ENCODE measurements around the gene CSN1S1. TPM values are rescaled to one million over a fixed set of nuclear protein-coding genes. Genes with fewer than 3 reads are reported as not detected.

Gene CSN1S1
- total RNA-seq, 2 donors from 2014 or later = not detected

DNA sequence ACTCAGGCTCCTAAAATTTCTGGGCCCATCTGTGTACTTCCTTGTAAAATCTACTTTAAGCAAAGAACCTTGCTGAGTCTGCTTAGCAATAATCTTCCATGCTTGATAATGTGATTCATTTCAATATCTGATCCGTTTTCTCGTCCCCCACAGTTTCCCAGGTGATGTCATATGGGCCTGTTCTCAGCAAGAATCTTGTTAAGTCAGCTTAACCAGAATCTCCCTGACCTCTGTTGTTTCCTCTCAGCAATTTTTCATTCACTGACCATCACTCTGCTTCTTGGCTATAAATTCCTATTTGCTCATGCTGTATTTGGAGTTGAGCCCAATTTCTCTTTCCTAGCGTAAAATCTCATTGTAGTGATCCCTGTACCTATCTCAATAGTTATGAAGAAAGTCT is 20.7 kb downstream of the CSN1S1 start:
- Mint-ChIP-seq H3K27ac (no peak overlapping the region), H3K36me3 (no peaks in the 10 kb centered on the region), H3K4me3 (no peak overlapping the region), H3K27me3 (no peaks in the 10 kb centered on the region), H3K4me1 (ENCODE audit: low read depth in 2 of 2) (no peaks in the 10 kb centered on the region), H3K9me3 (peaks cover 6% of the 10 kb centered on the region)
- DNase-seq (ENCODE audit: low spot score) = no peak
- no peak for ATAC-seq

DNA sequence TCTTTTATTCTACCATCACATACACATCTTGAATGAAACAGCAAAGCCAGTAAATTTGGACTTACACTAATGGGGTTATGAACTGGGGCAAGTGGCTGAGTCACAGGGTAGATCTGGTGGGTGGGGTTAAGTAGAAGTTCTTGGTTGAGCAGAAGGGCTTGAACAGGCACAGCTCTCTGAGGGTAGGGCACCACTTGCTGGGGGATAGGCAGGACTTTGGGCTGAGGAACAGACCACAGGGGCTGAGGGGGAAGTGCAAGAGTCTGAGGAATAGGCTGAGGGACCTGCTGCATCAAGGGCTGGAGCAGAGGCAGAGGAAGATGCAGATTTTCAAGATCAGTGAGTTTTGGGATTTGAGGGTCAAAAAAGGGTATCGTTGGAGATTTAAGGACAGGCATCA is 26.3 kb downstream of the CSN1S1 start:
- H3K36me3 Mint-ChIP-seq = no peaks in the 10 kb centered on the region
- no peak overlapping the region for H3K4me3 Mint-ChIP-seq
- no peak overlapping the region for H3K27ac Mint-ChIP-seq
- no peaks in the 10 kb centered on the region for H3K27me3 Mint-ChIP-seq
- peaks cover 6% of the 10 kb centered on the region for H3K9me3 Mint-ChIP-seq
- no peak for DNase-seq (ENCODE audit: low spot score)
- H3K4me1 Mint-ChIP-seq (ENCODE audit: low read depth in 2 of 2) = no peaks in the 10 kb centered on the region
- no peak for ATAC-seq

DNA sequence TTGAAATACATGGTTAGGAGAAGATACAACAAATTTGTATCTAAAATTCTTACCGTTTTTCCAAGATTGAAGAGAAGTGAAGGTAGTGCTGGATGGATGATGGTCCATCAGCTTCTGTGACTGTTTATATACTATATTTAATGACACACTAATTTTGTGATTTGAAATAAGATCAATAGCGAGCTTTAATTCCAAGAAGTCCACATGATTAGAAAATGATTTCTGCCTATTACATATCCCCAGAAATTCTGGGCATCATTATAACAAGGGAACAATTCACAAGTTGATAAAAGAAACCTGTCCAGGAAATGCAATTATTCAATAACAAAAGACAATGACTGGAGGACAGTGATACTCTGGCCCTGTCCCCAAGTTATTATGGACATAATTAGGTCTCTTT is 34.8 kb downstream of the CSN1S1 start, which contains the start of gene CSN2:
TSS of gene CSN2 (minus strand) at position 101 of the 400 bp plus-strand sequence. CDS start 4,733 bp downstream, outside the sequence.
- Mint-ChIP-seq H3K4me1 (ENCODE audit: low read depth in 2 of 2) (no peaks in the 10 kb centered on the region), H3K27ac (no peak within 1 kb of the TSS), H3K4me3 (no peak within 1 kb of the TSS), H3K27me3 (no peaks in the 10 kb centered on the region), H3K9me3 (peaks cover 9% of the 10 kb centered on the region), H3K36me3 (no peaks in the 10 kb centered on the region)
- no peak for DNase-seq (ENCODE audit: low spot score)
- no peak for ATAC-seq

DNA sequence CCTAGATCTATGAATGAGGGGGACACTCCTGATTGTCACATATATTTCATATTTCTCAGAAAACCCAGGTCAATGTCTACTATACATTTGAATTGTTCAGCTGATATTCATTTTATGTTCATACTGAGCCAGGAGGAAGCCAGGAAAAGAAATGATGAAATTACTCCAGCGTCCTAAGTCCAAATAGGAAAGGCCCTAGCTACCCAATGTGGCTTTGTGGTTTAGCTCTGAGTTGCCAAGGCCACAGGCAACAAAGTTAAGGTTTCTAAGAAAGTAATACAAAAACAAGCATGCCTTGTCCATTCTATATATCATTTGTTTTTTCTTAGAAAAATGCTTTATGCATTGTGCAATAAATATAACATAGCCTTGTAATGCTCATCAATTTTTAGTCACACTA is 39.2 kb downstream of the CSN1S1 start:
- Mint-ChIP-seq H3K27me3 (no peaks in the 10 kb centered on the region), H3K36me3 (no peaks in the 10 kb centered on the region), H3K4me3 (no peak overlapping the region), H3K4me1 (ENCODE audit: low read depth in 2 of 2) (no peaks in the 10 kb centered on the region), H3K9me3 (peaks cover 6% of the 10 kb centered on the region), H3K27ac (no peak overlapping the region)
- DNase-seq (ENCODE audit: low spot score) (no peak), ATAC-seq (no peak)

DNA sequence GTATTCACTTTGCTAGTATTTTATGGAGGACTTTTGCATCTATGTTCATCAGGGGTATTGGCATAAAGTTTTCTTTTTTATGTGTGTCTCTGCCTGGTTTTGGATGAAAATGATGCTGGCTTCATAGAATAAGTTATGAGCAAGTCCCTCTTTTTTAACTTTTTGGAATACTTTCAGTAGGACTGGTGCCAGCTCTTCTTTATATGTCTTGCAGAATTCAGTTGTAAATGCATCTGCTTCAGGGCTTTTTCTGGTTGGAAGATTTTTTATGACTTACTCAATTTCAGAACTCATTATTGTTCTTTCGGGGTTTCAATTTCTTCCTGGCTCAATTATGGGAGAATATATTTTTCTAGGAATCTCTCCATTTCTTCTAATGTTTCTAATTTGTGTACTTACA is 43.8 kb downstream of the CSN1S1 start:
- Mint-ChIP-seq H3K27me3 (no peaks in the 10 kb centered on the region), H3K27ac (no peak overlapping the region), H3K4me1 (ENCODE audit: low read depth in 2 of 2) (no peaks in the 10 kb centered on the region), H3K4me3 (no peak overlapping the region), H3K36me3 (no peaks in the 10 kb centered on the region), H3K9me3 (no peaks in the 10 kb centered on the region)
- ATAC-seq (no peak), DNase-seq (ENCODE audit: low spot score) (no peak)

DNA sequence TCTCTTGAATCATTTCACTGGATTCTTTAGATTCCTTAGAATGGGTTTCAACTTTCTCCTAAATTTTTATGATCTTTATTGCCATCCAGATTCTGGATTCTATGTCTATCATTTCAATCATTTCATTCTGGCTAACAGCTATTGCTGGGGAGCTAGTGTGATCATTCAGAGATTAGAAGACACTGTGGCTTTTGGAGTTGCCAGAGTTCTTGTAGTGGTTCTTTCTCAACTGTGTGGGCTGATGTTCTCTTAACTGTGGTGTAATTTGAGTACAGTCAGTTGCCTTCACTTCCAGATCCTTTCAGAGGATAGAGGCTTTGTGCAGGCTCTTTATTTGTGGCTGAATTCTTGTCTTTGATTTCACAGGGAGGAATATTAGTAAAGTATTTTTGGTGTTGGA is 46.7 kb downstream of the CSN1S1 start:
- Mint-ChIP-seq H3K4me1 (ENCODE audit: low read depth in 2 of 2) (no peaks in the 10 kb centered on the region), H3K9me3 (no peaks in the 10 kb centered on the region), H3K27me3 (no peaks in the 10 kb centered on the region), H3K36me3 (no peaks in the 10 kb centered on the region), H3K27ac (no peak overlapping the region), H3K4me3 (no peak overlapping the region)
- DNase-seq (ENCODE audit: low spot score) = no peak
- ATAC-seq = no peak

DNA sequence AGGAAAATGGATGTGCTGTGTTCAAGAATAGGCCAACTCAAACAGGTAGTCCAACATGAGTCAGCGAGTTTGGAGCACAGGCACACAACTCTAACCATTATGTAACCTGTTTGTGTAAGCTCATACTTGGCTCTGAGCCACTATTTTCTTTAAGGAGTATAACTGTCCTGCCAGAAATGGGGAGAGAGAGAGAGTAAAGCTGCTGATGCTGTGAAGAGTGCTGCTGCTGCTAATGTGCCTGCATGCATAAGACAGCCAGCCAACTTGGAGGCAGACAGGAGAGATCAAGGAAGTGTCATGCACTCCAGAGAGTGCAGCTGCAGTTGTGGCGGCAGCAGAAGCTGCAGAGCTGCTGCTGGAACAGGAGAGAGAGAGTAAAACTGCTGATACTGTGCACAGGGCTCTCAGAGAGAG is 53.2 kb downstream of the CSN1S1 start:
- Mint-ChIP-seq H3K4me1 (ENCODE audit: low read depth in 2 of 2) (no peaks in the 10 kb centered on the region), H3K9me3 (no peaks in the 10 kb centered on the region), H3K36me3 (no peaks in the 10 kb centered on the region), H3K4me3 (no peak overlapping the region), H3K27ac (no peak overlapping the region), H3K27me3 (no peaks in the 10 kb centered on the region)
- DNase-seq (ENCODE audit: low spot score) = no peak
- no peak for ATAC-seq

DNA sequence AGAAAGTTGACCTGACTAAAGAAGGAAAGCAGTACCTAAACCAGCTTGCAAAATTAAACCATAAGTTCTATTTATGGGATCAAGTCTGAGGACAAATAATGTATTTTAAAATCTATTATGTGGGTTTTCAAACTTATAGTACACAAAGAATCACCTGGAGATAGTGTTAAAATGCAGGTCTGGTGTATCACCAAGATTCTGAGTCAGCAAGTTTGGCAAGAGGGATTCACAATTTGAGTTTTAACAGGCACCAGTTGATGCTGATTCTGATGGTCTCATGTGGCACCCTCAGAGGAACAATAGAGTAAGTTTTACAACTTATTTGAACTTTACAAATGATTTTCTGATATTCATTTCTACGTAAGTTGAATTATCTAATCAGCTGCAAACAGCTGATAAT is 55.8 kb downstream of the CSN1S1 start:
- no peak overlapping the region for H3K4me3 Mint-ChIP-seq
- DNase-seq (ENCODE audit: low spot score) (no peak), ATAC-seq (no peak)
- no peaks in the 10 kb centered on the region for H3K4me1 Mint-ChIP-seq (ENCODE audit: low read depth in 2 of 2)
- no peaks in the 10 kb centered on the region for H3K27me3 Mint-ChIP-seq
- no peak overlapping the region for H3K27ac Mint-ChIP-seq
- no peaks in the 10 kb centered on the region for H3K36me3 Mint-ChIP-seq
- H3K9me3 Mint-ChIP-seq = no peaks in the 10 kb centered on the region

DNA sequence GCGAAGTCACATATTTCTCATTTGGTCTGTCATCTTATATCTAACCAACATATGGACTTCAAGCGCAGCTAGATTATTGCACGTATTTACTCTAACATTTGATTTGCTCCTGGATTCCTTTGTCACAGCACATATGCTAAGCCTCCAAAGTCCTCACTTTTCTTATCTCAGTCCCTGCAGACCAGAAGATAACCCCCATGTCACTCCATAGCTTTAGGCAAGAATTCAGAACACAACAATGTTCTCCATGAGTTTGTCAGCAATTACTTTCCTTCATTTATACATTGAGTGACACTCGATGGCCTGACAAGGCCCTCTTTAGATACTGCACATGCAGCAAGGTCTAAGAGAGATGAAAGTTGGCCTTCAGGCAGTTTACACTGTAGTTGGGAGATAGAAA is 60.1 kb downstream of the CSN1S1 start:
- H3K36me3 Mint-ChIP-seq = no peaks in the 10 kb centered on the region

DNA sequence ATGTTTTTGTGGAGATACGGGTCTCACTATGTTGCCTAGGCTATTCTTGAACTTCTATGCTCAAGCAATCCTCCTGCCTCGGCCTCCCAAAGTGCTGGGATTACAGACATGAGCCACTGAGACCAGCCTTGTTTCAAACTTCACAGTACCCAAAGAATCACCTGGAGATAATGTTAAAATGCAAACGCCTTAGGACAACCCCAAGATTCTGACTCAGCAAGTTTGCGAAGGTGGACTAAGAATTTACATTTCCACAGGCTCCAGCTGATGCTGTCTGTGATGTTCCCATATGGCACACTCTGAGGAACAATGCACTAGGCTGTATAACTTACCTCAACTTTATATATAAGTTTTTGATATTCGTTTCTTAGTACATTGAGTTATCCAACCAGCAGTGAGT is 63.9 kb downstream of the CSN1S1 start:
- no peaks in the 10 kb centered on the region for H3K36me3 Mint-ChIP-seq
- no peak for DNase-seq (ENCODE audit: low spot score)
- H3K9me3 Mint-ChIP-seq = no peaks in the 10 kb centered on the region
- no peaks in the 10 kb centered on the region for H3K4me1 Mint-ChIP-seq (ENCODE audit: low read depth in 2 of 2)
- no peaks in the 10 kb centered on the region for H3K27me3 Mint-ChIP-seq
- ATAC-seq = no peak
- no peak overlapping the region for H3K27ac Mint-ChIP-seq
- no peak overlapping the region for H3K4me3 Mint-ChIP-seq

More for the DNA sequence above, 60.1 kb downstream of the CSN1S1 start:
- Mint-ChIP-seq H3K4me3 (no peak overlapping the region), H3K9me3 (no peaks in the 10 kb centered on the region), H3K27me3 (no peaks in the 10 kb centered on the region), H3K4me1 (ENCODE audit: low read depth in 2 of 2) (no peaks in the 10 kb centered on the region), H3K27ac (no peak overlapping the region)
- no peak for ATAC-seq
- DNase-seq (ENCODE audit: low spot score) = no peak

DNA sequence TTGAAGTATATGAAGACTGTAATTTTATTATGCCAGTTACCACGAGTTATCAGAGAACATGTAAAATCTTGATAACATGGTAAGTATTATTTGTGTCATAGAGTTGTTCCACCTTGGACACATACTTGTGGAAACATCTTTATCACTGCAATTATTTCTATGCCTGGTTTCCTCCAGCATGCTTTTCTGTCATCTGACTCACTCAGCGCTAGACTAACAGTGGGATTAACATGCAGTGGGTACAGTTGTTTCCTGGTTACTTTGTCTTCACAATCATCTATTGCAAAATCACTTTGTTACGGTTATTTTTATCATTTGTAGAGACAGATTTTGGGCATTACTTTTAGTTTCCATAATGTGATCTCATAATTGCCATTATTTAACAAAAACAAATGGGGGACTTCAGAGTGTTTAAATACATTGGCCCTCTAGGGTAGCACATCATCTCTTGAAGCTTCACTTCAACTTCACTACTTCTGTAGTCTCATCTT is 64.7 kb downstream of the CSN1S1 start, which contains the start of gene STATH:
TSS of gene STATH (plus strand) at position 441 of the 491 bp plus-strand sequence. CDS start 2,472 bp downstream, outside the sequence.
- no peak for ATAC-seq
- Mint-ChIP-seq H3K36me3 (no peaks in the 10 kb centered on the region), H3K9me3 (no peaks in the 10 kb centered on the region), H3K4me3 (no peak within 1 kb of the TSS), H3K27ac (no peak within 1 kb of the TSS), H3K27me3 (no peaks in the 10 kb centered on the region), H3K4me1 (ENCODE audit: low read depth in 2 of 2) (no peaks in the 10 kb centered on the region)
- no peak for DNase-seq (ENCODE audit: low spot score)

Other genes starting within 250 kb of the CSN1S1 start
- 1 to 10 TPM in 1 of 2 donors, under 1 TPM in 1; 0.08 to 1.1 TPM for gene SULT1B1, start 170.4 kb upstream of the CSN1S1 start, total RNA-seq
- gene SULT1E1, start 70.9 kb upstream of the CSN1S1 start, total RNA-seq = not detected
- not detected for gene CSN2, start 34.7 kb downstream of the CSN1S1 start, total RNA-seq
- not detected for gene STATH, start 64.9 kb downstream of the CSN1S1 start, total RNA-seq
- gene HTN3, start 97.4 kb downstream of the CSN1S1 start, total RNA-seq = not detected
- gene HTN1, start 119.4 kb downstream of the CSN1S1 start, total RNA-seq = not detected
- gene PRR27, start 223.2 kb downstream of the CSN1S1 start, total RNA-seq = not detected